OCI-LY7 (cell line): ENCODE data around the gene SEC11A.

Experiments used
- EZH2phosphoT487 ChIP-seq: fragments of 200-600 bp; sonication (generic); IDR thresholded peaks from 2 replicates; pipeline ENCODE4 v1.6.1; 2018; ENCODE audit warnings: low read depth, borderline replicate concordance, mild to moderate bottlenecking, mixed run types, antibody characterized with exemption, low read length, moderate library complexity, mixed read lengths
- TF ChIP-seq, protein P1 (sequence below): fragments of 200-600 bp; sonication (generic); conservative IDR thresholded peaks from 2 replicates; pipeline ENCODE4 v1.5.1; 2014; ENCODE audit warnings: mild to moderate bottlenecking, antibody characterized with exemption, low read length, moderate library complexity, mixed read lengths

DNA sequence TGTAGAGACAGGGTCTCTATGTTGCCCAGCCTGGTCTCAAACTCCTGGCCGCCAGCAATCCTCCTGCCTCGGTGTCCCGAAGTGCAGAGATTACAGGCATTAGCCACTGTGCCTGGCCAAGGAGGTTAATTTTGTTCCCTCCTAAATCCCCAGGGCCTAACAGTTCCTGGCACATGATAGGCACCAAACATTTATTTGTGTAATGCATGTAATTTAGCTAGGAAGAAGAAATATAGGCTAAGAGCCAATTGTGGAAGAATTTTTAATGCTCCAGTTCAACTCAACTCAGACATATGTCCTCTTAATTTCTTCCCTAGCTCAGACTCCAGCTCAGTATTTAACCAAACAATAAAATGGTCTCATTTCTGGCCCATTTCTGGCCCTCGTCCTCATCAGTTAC, 24.8 kb upstream of the SEC11A start:
- TF ChIP-seq, protein P1, sequence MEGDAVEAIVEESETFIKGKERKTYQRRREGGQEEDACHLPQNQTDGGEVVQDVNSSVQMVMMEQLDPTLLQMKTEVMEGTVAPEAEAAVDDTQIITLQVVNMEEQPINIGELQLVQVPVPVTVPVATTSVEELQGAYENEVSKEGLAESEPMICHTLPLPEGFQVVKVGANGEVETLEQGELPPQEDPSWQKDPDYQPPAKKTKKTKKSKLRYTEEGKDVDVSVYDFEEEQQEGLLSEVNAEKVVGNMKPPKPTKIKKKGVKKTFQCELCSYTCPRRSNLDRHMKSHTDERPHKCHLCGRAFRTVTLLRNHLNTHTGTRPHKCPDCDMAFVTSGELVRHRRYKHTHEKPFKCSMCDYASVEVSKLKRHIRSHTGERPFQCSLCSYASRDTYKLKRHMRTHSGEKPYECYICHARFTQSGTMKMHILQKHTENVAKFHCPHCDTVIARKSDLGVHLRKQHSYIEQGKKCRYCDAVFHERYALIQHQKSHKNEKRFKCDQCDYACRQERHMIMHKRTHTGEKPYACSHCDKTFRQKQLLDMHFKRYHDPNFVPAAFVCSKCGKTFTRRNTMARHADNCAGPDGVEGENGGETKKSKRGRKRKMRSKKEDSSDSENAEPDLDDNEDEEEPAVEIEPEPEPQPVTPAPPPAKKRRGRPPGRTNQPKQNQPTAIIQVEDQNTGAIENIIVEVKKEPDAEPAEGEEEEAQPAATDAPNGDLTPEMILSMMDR = no peak
- TF ChIP-seq EZH2phosphoT487 = no peak
